ENCODE measurements around the gene RPUSD1.

RPUSD1 gene

GRCh38 chr16:782766-783403 lies 5.3 kb downstream of the RPUSD1 start:
- no peak for TF ChIP-seq CTCF (IDR thresholded peaks at IDR 0.05; ENCODE audit: insufficient read depth, missing control alignments)

DNA sequence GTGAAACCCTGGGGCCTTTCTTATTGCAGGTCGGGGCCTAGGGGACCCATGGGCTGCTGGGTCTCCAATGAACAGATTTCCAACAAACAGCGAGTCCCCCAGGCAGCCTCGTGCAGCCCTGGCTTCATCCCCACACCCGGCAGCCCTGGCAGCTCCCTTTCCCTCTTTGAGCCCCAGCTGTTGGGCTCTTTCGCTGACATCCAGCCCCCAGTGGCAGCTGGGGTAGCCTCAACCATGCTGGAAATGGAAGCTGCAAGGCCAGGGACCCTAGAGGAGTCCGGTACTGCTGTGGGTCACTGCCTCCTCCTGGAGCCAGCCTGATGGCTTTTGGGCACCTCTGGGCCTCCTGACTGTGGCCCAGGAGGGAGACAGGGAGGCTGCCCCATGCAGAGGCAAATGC lies 5.9 kb downstream of the RPUSD1 start:
- no peak for TF ChIP-seq CTCF (IDR thresholded peaks at IDR 0.05; ENCODE audit: insufficient read depth, missing control alignments)
- no peak for FAIRE-seq
- no peak for DNase-seq (ENCODE audit: insufficient read length, low spot score)

More at GRCh38 chr16:782766-783403, 5.3 kb downstream of the RPUSD1 start:
- FAIRE-seq = no peak
- DNase-seq (ENCODE audit: insufficient read length, low spot score) = no peak

GRCh38 chr16:781346-782010 lies 6.7 kb downstream of the RPUSD1 start:
- no peak for DNase-seq (ENCODE audit: insufficient read length, low spot score)
- no peak for TF ChIP-seq CTCF (IDR thresholded peaks at IDR 0.05; ENCODE audit: insufficient read depth, missing control alignments)
- no peak for FAIRE-seq

GRCh38 chr16:780296-780695 lies 7.9 kb downstream of the RPUSD1 start:
- no peak for DNase-seq (ENCODE audit: insufficient read length, low spot score)
- TF ChIP-seq CTCF (IDR thresholded peaks at IDR 0.05; ENCODE audit: insufficient read depth, missing control alignments) = no peak
- no peak for FAIRE-seq

DNA sequence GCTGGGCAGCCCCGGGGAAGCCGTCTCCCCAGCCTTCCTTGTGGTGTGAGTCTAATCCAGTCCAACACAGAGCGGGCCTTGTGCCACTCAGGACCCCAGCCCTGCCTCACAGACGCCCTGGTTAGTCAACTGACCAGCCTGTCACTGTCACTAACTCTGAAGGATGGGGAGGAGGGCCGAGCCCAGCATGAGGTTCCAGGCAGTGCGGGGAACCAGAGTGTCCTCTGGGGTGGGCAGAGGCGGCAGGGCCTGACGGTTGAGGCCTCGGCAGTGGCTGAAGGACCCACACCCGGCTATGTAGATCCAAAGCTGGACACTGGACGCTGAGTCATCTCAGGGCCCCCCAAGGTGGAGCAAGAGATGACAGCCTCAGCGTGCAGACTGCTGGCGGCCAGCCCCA lies 8.6 kb downstream of the RPUSD1 start:
- FAIRE-seq = no peak
- TF ChIP-seq CTCF (IDR thresholded peaks at IDR 0.05; ENCODE audit: insufficient read depth, missing control alignments) = no peak
- no peak for DNase-seq (ENCODE audit: insufficient read length, low spot score)

- TF ChIP-seq CTCF (IDR thresholded peaks at IDR 0.05; ENCODE audit: insufficient read depth, missing control alignments) = no peak
- no peak for DNase-seq (ENCODE audit: insufficient read length, low spot score)
- FAIRE-seq = no peak
These were observed 9.2 kb downstream of the RPUSD1 start for GRCh38 chr16:778909-779527.

- no peak for FAIRE-seq
These were observed 9.7 kb downstream of the RPUSD1 start for GRCh38 chr16:778447-778846.

More at GRCh38 chr16:778447-778846, 9.7 kb downstream of the RPUSD1 start:
- TF ChIP-seq CTCF (IDR thresholded peaks at IDR 0.05; ENCODE audit: insufficient read depth, missing control alignments) = no peak
- DNase-seq (ENCODE audit: insufficient read length, low spot score) = no peak

Measured in D721Med (cell line).